ENCODE results near the gene TRIML1.

- no peak for TF ChIP-seq CTCF (IDR thresholded peaks at IDR 0.05; ENCODE audit: poor library complexity)
- TF ChIP-seq EZH2 (IDR thresholded peaks at IDR 0.05; ENCODE audit: borderline replicate concordance): no peak
- TF ChIP-seq EZH2phosphoT487 (IDR thresholded peaks at IDR 0.05; ENCODE audit: low read depth, severe bottlenecking, unreplicated experiment): no peak
These were observed 21.5 kb upstream of the TRIML1 start for GRCh38 chr4:188117631-188118324.

All from hepatocyte (in vitro differentiated cells).